HepG2 (cell line): ENCODE measurements around the gene CYP26A1. TPM values are rescaled to one million over a fixed set of nuclear protein-coding genes. Genes with fewer than 3 reads are reported as not detected.

Source experiments
- ATAC-seq: fragments of 200-7000 bp; cut with Tn5 transposase; 3 replicates; pipeline ENCODE4 v1.9.1; 2020; ENCODE audit warnings: mild to moderate bottlenecking, moderate library complexity
- BruUV-seq: library from RNA; stranded (reverse); fragments of 400-500 nt; replicated peaks from 2 replicates; lab custom pipeline; 2021; lab: Mats Ljungman, UMichigan
- CTCF ChIA-PET: fragments of 300-600 bp; formaldehyde crosslinking; extraction: SDS; loops from one replicate; lab custom pipeline; 2021; ENCODE audit warnings: low total read pairs, inconsistent platforms, low intra/inter-chr PET ratio; lab: Yijun Ruan, JAX
- POLR2A ChIA-PET: fragments of 350-600 bp; sonication (Branson Sonifier 250); formaldehyde crosslinking; loops from one replicate; lab custom pipeline; 2020; ENCODE audit warnings: antibody characterized with exemption, inconsistent platforms; lab: Yijun Ruan, JAX
- DNase-seq: peaks from one replicate; pipeline ENCODE4 v3.0.0-alpha.2; 2015; ENCODE audit warnings: low spot score
- FAIRE-seq: peaks from 3 replicates; lab custom pipeline; 2011; peaks lifted over from hg19 to GRCh38; lab: Jason Lieb, UNC
- H2AFZ ChIP-seq: one replicate; pipeline ENCODE4 v1.6.1; 2011; ENCODE audit warnings: low read length, inconsistent platforms
- H3K27ac ChIP-seq: fragments of 300-600 bp; 3 replicates; pipeline ENCODE4 v1.8.0; 2011; ENCODE audit warnings: mixed run types, mild to moderate bottlenecking, mixed read lengths, low read length, inconsistent platforms; ENCODE audit not compliant: insufficient read depth; ENCODE audit errors: extremely low read length
- H3K27me3 ChIP-seq, 2 experiments: fragments of 200-600 bp in 1 of 2; 2 replicates in 1 of 2; 3 replicates in 1 of 2; pipeline versions ENCODE4 v1.6.0 to v1.8.0; 2011; ENCODE audit warnings: low read length in 2 of 2, mild to moderate bottlenecking in 2 of 2, moderate library complexity in 2 of 2, inconsistent platforms in 1 of 2; ENCODE audit not compliant: insufficient read depth in 2 of 2, control insufficient read depth in 1 of 2
- H3K36me3 ChIP-seq, 2 experiments: fragments of 200-600 bp in 1 of 2; replicated peaks in 1 of 2; 2 replicates in 1 of 2; 3 replicates in 1 of 2; pipeline versions ENCODE4 v1.5.1 to v1.8.0; 2011; ENCODE audit warnings: low read length in 2 of 2, inconsistent platforms in 1 of 2; ENCODE audit not compliant: insufficient read depth in 2 of 2, control insufficient read depth in 1 of 2
- H3K4me1 ChIP-seq: 2 replicates; pipeline ENCODE4 v1.5.1; 2012; ENCODE audit warnings: low read length, inconsistent platforms; ENCODE audit not compliant: insufficient read depth
- H3K4me2 ChIP-seq: 2 replicates; pipeline ENCODE4 v1.6.0; 2011; ENCODE audit warnings: low read depth, low read length, inconsistent platforms
- H3K4me3 ChIP-seq, 3 experiments: fragments of 200-600 bp in 1 of 3; sonication (generic), shearing (Covaris generic) in 1 of 3; replicated peaks in 1 of 3; 2 replicates each; pipeline ENCODE4 v1.5.1; 2011 to 2016; ENCODE audit warnings: low read length in 3 of 3, inconsistent platforms in 2 of 3, low read depth in 2 of 3, mild to moderate bottlenecking in 2 of 3, control low read depth in 1 of 3, mixed read lengths in 1 of 3; ENCODE audit not compliant: insufficient read depth in 1 of 3
- H3K79me2 ChIP-seq: one replicate; pipeline ENCODE4 v1.6.1; 2011; ENCODE audit warnings: low read length, inconsistent platforms; ENCODE audit not compliant: insufficient read depth
- H3K9ac ChIP-seq: 2 replicates; pipeline ENCODE4 v1.6.0; 2011; ENCODE audit warnings: mild to moderate bottlenecking, low read depth, low read length, inconsistent platforms; ENCODE audit not compliant: insufficient read depth
- H3K9me3 ChIP-seq: 2 replicates; pipeline ENCODE4 v1.5.1; 2012; ENCODE audit warnings: mild to moderate bottlenecking, low read length
- H4K20me1 ChIP-seq: 2 replicates; pipeline ENCODE4 v1.6.0; 2011; ENCODE audit warnings: inconsistent platforms, mild to moderate bottlenecking, low read length, moderate library complexity; ENCODE audit not compliant: insufficient read depth
- ATF7 ChIP-seq, 2 experiments: fragments of 450-650 bp in 1 of 2; sonication (generic) in 1 of 2; formaldehyde crosslinking in 1 of 2; IDR thresholded peaks; 2 replicates each; pipeline versions ENCODE4 v1.4.0 to v1.6.1; 2016 to 2020; ENCODE audit warnings: antibody characterized with exemption in 1 of 2, mild to moderate bottlenecking in 1 of 2, missing genetic modification reagents in 1 of 2
- CREB1 ChIP-seq, 2 experiments: fragments of 450-650 bp in 1 of 2; IDR thresholded peaks; 2 replicates each; pipeline ENCODE4 v1.6.1; 2016 to 2017; ENCODE audit warnings: control low read depth in 1 of 2, mild to moderate bottlenecking in 1 of 2, missing compliant biosample characterization in 1 of 2, missing genetic modification characterization in 1 of 2
- HMGXB3 ChIP-seq: sonication (generic); formaldehyde crosslinking; IDR thresholded peaks from 2 replicates; pipeline ENCODE4 v1.4.0; 2020; ENCODE audit warnings: missing genetic modification reagents, borderline replicate concordance
- PHF20 ChIP-seq: sonication (generic); formaldehyde crosslinking; IDR thresholded peaks from 2 replicates; pipeline ENCODE4 v1.5.0; 2020; ENCODE audit warnings: mild to moderate bottlenecking, missing genetic modification reagents
- WGBS: methylation state at CpG from one replicate; pipeline ENCODE4 v1.1.6; 2017; ENCODE audit warnings: low lambda C conversion rate; 5-methylcytosine and 5-hydroxymethylcytosine counted together
- in situ Hi-C: cut with HindIII; loops from 2 replicates; pipeline ENCODE4 v1.10.0; 2017; ENCODE audit warnings: low pct_unique_long_range_greater_than_20kb; ENCODE audit not compliant: extremely low pct_ligation_motif_present
- intact Hi-C: fragments of 100-400 bp; cut with micrococcal nuclease; formaldehyde crosslinking; loops from one replicate; pipeline ENCODE4 v1.10.0; 2022; ENCODE audit not compliant: unreplicated experiment
- polyA plus RNA-seq, 8 experiments: library from polyadenylated mRNA; depleted of rRNA in 3 of 8; stranded (reverse) in 7 of 8; unstranded in 1 of 8; fragments of >200 nt; fragmentation: Illumina TruSeq in 4 of 8; extraction: Trizol in 4 of 8; gene quantifications; 2 replicates each; pipeline versions ENCODE4 v1.2.1 to v1.2.3, GENCODE V29; 2011 to 2016; ENCODE audit warnings: low read depth in 4 of 8, missing spikeins in 1 of 8, mixed read lengths in 1 of 8; ENCODE audit not compliant: insufficient read depth in 1 of 8
- total RNA-seq, 5 experiments: library from RNA; depleted of rRNA; stranded (reverse); fragments of >200 nt; fragmentation: Illumina TruSeq; extraction: Trizol; gene quantifications; 2 replicates each; pipeline ENCODE4 v1.2.3, GENCODE V29; 2016; ENCODE audit warnings: low read depth in 1 of 5
- TF ChIP-seq, protein P1 (sequence below): sonication (generic); formaldehyde crosslinking; IDR thresholded peaks from 2 replicates; pipeline ENCODE4 v1.8.0; 2022; ENCODE audit warnings: missing genetic modification reagents, mild to moderate bottlenecking, inconsistent platforms, borderline replicate concordance

Gene CYP26A1
- total and polyA plus RNA-seq, 2 of the 13 experiments (the other 11 are each of a cell fraction or from before 2014, with no cell fraction given) = 0.15 TPM; not detected in 1

DNA sequence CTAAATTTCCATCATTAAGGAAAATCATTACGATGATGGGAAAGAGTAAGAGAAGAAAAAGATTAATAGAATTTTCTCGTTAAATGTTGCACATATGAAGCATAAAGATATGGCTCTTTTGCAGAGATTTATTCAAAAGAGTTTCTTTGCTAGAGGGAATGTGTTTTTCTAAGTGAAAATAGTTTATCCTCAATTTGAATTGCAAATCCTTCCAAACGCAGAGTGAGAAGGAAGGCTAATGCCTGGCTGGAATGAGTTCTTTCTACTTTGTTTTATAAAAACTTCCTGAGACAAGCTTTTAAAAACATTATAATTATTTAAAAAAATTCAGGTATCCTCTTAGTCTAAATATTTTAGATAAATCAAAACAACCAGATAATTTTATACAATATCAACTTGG, 14.2 kb downstream of the CYP26A1 start (continued):
- no peak for TF ChIP-seq HMGXB3 (CRISPR knock-in tag)
- TF ChIP-seq, protein P1, sequence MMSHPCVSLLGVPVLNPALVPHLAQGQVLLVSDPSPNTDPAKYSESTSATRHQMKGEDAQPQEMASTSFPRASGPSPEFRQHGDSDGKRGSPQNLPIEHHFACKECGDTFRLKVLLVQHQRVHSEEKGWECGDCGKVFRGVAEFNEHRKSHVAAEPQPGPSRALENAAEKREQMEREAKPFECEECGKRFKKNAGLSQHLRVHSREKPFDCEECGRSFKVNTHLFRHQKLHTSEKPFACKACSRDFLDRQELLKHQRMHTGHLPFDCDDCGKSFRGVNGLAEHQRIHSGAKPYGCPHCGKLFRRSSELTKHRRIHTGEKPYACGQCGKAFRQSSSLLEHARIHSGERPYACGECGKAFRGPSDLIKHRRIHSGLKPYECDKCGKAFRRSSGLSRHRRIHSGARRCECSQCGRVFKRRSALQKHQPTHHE (CRISPR knock-in tag) = no peak
- TF ChIP-seq, all 625 proteins: peak for 0

DNA sequence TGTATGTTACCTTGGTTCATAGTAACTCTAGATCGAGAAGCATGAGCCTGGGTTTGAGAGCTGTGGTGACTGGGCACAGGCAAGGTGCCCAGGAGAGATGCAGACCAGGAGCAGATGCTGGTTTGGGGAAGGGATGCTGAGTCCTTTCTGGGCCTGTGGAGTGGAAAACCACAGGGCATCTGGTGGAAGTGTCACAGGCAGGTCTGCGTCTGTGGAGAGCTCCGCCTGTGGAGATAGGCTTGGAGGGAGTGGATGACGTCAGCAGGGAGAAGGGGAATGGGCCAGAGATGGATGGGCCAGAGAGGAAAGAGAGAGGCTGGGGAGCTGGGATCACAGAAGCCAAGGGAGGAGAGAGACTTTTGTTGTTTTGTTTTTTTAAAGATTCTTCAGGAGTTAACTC, 14.8 kb downstream of the CYP26A1 start:
- Histone ChIP-seq H4K20me1 (no peaks in the 10 kb centered on the region), H2AFZ (no peak overlapping the region), H3K79me2 (no peaks in the 10 kb centered on the region), H3K9me3 (no peaks in the 10 kb centered on the region), H3K27ac (no peak overlapping the region), H3K4me3 (no peak overlapping the region), H3K4me2 (no peak overlapping the region), H3K9ac (no peak overlapping the region), H3K27me3 (no peaks in the 10 kb centered on the region), H3K36me3 (no peaks in the 10 kb centered on the region), H3K4me1 (0 out of 2 replicates have a peak, but pooled peaks cover 2% of the 10 kb centered on the region)
- DNase-seq (no peak), ATAC-seq (no peak), FAIRE-seq (no peak)
- TF ChIP-seq PHF20 (CRISPR knock-in tag) (no peak), CREB1 (IDR thresholded peaks at IDR 0.05) (peak; percentile 91), CREB1 (CRISPR knock-in tag; IDR thresholded peaks at IDR 0.05) (no peak), ATF7 (IDR thresholded peaks at IDR 0.05) (peak; percentile 88), ATF7 (CRISPR knock-in tag; IDR thresholded peaks at IDR 0.05) (no peak)
- intact Hi-C loops = no loop called here
- ChIA-PET POLR2A (no interaction called here), CTCF (no interaction called here)
- in situ Hi-C loops = no loop called here
- 22% methylated on average over 4 of the region's 4 CpGs for WGBS
- BruUV-seq = no TSS peak
